Left cardiac atrium (tissue), 4 donors: ENCODE measurements around the gene CFAP92. TPM values are rescaled to one million over a fixed set of nuclear protein-coding genes. Genes with fewer than 3 reads are reported as not detected.
A peak's percentile ranks its signal among the peaks of the same experiment; 100 is the strongest.
"Not testable (repeated sequence)": the region's sequence is repeated elsewhere in the genome, so short reads cannot be mapped to it uniquely, and the experiment has no call there.

Experiments
- ATAC-seq, 2 donors: fragments of 200-7000 bp; cut with Tn5 transposase; one replicate each; pipeline ENCODE4 v1.9.1; 2020; ENCODE audit warnings: mild to moderate bottlenecking in 2 of 2, moderate library complexity in 2 of 2
- DNase-seq: peaks from one replicate; pipeline ENCODE4 v3.0.0-alpha.2; 2020
- intact Hi-C, 2 donors: fragments of 100-400 bp; cut with DNase I; formaldehyde crosslinking; loops; one replicate each; pipeline versions ENCODE4 v1.14.1 to v1.15.1; 2022 to 2023
- total RNA-seq, 2 donors: library from RNA; stranded (reverse); fragmentation: NEBNext Ultra II Directional; extraction: Animal tissue kit (Norgen Biotek cat#: 25700); gene quantifications; one replicate each; pipeline ENCODE4 v1.2.1, GENCODE V29; 2021
- donor health status: DM: no; HTN: yes; CAD: no.
- donor health status: DM: no; HTN: yes; CAD: no; lungs with severe emphysema.
- donor health status: DM: yes; HTN: yes; CAD: no.
- donor health status: Dilated cardiomyopathy.

Gene CFAP92
- total RNA-seq, 2 donors from 2014 or later: 0.29 to 0.73 TPM

- DNase-seq (peak; percentile 97), ATAC-seq (peak; percentile 98)
- intact Hi-C loops: loop anchor here in 1 of 2 donors (5.0 kb wide), 1 partner anchor 157 kb away; no protein-coding TSS in a partner anchor
These were observed 114.5 kb downstream of the CFAP92 start, which contains the start of gene ACAD9 for GRCh38 chr3:128879125-128879969. TSS of gene ACAD9 (plus strand) at chr3:128879620. CDS start at chr3:128879692, 72 bp downstream.

GRCh38 chr3:128878556-128879124 lies 115.2 kb downstream of the CFAP92 start:
- DNase-seq (no peak), ATAC-seq (peak; percentile 54 to 76)
- intact Hi-C loops: loop anchor here in 1 of 2 donors (5.0 kb wide), 1 partner anchor 156 kb away; no protein-coding TSS in a partner anchor

GRCh38 chr3:128878011-128878457 lies 115.8 kb downstream of the CFAP92 start:
- DNase-seq: no peak
- ATAC-seq: no peak
- intact Hi-C loops: loop anchor here in 1 of 2 donors (5.0 kb wide), 1 partner anchor 156 kb away; no protein-coding TSS in a partner anchor

- intact Hi-C loops: loop anchor here in 1 of 2 donors (5.0 kb wide), 1 partner anchor 153 kb away; no protein-coding TSS in a partner anchor
- no peak for ATAC-seq
- peak; percentile 33 for DNase-seq
These were observed 118.2 kb downstream of the CFAP92 start for GRCh38 chr3:128875556-128876120.

- ATAC-seq: no peak
- intact Hi-C loops: loop anchor here in 1 of 2 donors (5.0 kb wide), 1 partner anchor 152 kb away; no protein-coding TSS in a partner anchor
- no peak for DNase-seq
These were observed 119.2 kb downstream of the CFAP92 start for GRCh38 chr3:128874481-128875180.

GRCh38 chr3:128873244-128874022 lies 120.4 kb downstream of the CFAP92 start:
- no peak for ATAC-seq
- DNase-seq: no peak
- intact Hi-C loops: no loop called here

- DNase-seq (no peak), ATAC-seq (no peak)
- intact Hi-C loops: no loop called here
These were observed 121.1 kb downstream of the CFAP92 start for GRCh38 chr3:128872744-128873143.

GRCh38 chr3:128872282-128872681 lies 121.6 kb downstream of the CFAP92 start:
- DNase-seq (no peak), ATAC-seq (no peak)
- intact Hi-C loops: no loop called here

GRCh38 chr3:128870347-128870746 lies 123.5 kb downstream of the CFAP92 start:
- no peak for DNase-seq
- intact Hi-C loops: no loop called here
- ATAC-seq: no peak

- intact Hi-C loops: no loop called here
- DNase-seq: no peak
- no peak for ATAC-seq
These were observed 126.4 kb downstream of the CFAP92 start for GRCh38 chr3:128867200-128868125.

- ATAC-seq (peak; percentile 54 to 86), DNase-seq (peak; percentile 39)
- intact Hi-C loops: not testable (repeated sequence)
These were observed 128.7 kb downstream of the CFAP92 start for GRCh38 chr3:128864849-128865804.

- ATAC-seq (peak; percentile 42 to 67), DNase-seq (no peak)
- intact Hi-C loops: no loop called here
These were observed 129.5 kb downstream of the CFAP92 start for GRCh38 chr3:128864351-128864811.

GRCh38 chr3:128863560-128863959 lies 130.3 kb downstream of the CFAP92 start:
- intact Hi-C loops: no loop called here
- DNase-seq: no peak
- no peak for ATAC-seq

- no peak for DNase-seq
- ATAC-seq: no peak
- intact Hi-C loops: no loop called here
These were observed 132.4 kb downstream of the CFAP92 start for GRCh38 chr3:128861491-128861890.
